ENCODE measurements around the gene ZEB2. TPM values are rescaled to one million over a fixed set of nuclear protein-coding genes. Genes with fewer than 3 reads are reported as not detected.
A peak's percentile ranks its signal among the peaks of the same experiment; 100 is the strongest.

Gene ZEB2
- total and polyA plus RNA-seq, 12 donors: 17.2 to 99.5 (median 83.0) TPM

- Histone ChIP-seq H3K36me3 (no peaks in the 10 kb centered on the region), H3K4me1 (peaks cover 0 to 26% (median 17%) of the 10 kb centered on the region in 9 donors), H3K9me3 (no peaks in the 10 kb centered on the region), H3K27me3 (no peaks in the 10 kb centered on the region), H3K4me3 (no peak overlapping the region), H3K27ac (peak overlapping the region in 8 of 10 donors; percentile 2 to 69 (median 36))
- no peak for DNase-seq
- intact Hi-C loops (cut with DNase I): no loop called here
- ATAC-seq: peak in 2 of 8 donors; percentile 4 to 8
- 46 to 65% methylated on average over 3 of the region's 3 CpGs for WGBS, 2 donors
- TF ChIP-seq CTCF (IDR thresholded peaks at IDR 0.05): no peak
Observed at GRCh38 chr2:144349674-144350073, 170.2 kb downstream of the ZEB2 start.

GRCh38 chr2:144348846-144349245 lies 171.1 kb downstream of the ZEB2 start:
- no peaks in the 10 kb centered on the region for H3K36me3 ChIP-seq
- peaks cover 0 to 26% (median 17%) of the 10 kb centered on the region in 9 donors for H3K4me1 ChIP-seq
- WGBS, 2 donors: 67% methylated on average over 2 of the region's 2 CpGs
- intact Hi-C loops (cut with DNase I): no loop called here
- DNase-seq (no peak), ATAC-seq (no peak)
- no peak overlapping the region for H3K27ac ChIP-seq
- TF ChIP-seq CTCF (IDR thresholded peaks at IDR 0.05): no peak
- no peaks in the 10 kb centered on the region for H3K9me3 ChIP-seq
- no peak overlapping the region for H3K4me3 ChIP-seq
- no peaks in the 10 kb centered on the region for H3K27me3 ChIP-seq

- Histone ChIP-seq H3K4me1 (peaks cover 0 to 42% (median 17%) of the 10 kb centered on the region in 9 donors), H3K4me3 (no peak overlapping the region), H3K36me3 (no peaks in the 10 kb centered on the region), H3K27ac (no peak overlapping the region), H3K27me3 (no peaks in the 10 kb centered on the region), H3K9me3 (no peaks in the 10 kb centered on the region)
- intact Hi-C loops (cut with DNase I): no loop called here
- ATAC-seq (no peak), DNase-seq (no peak)
- TF ChIP-seq CTCF (IDR thresholded peaks at IDR 0.05): no peak
- 92 to 94% methylated on average over 4 of the region's 4 CpGs for WGBS, 2 donors
Observed at GRCh38 chr2:144346229-144346628, 173.7 kb downstream of the ZEB2 start.

GRCh38 chr2:144343145-144343544 lies 176.8 kb downstream of the ZEB2 start:
- no peaks in the 10 kb centered on the region for H3K9me3 ChIP-seq
- WGBS, 2 donors: 87 to 88% methylated on average over 1 of the region's 1 CpG
- H3K36me3 ChIP-seq: no peaks in the 10 kb centered on the region
- no peak overlapping the region for H3K4me3 ChIP-seq
- H3K27me3 ChIP-seq: no peaks in the 10 kb centered on the region
- no peak for TF ChIP-seq CTCF (IDR thresholded peaks at IDR 0.05)
- intact Hi-C loops (cut with DNase I): no loop called here
- ATAC-seq (no peak), DNase-seq (no peak)
- H3K4me1 ChIP-seq: peaks cover 0 to 18% (median 0%) of the 10 kb centered on the region in 9 donors
- H3K27ac ChIP-seq: no peak overlapping the region
